Vagina (tissue), 2 donors: ENCODE data around the gene KRTAP5-5. TPM values are rescaled to one million over a fixed set of nuclear protein-coding genes. Genes with fewer than 3 reads are reported as not detected.
"Not testable (repeated sequence)": the region's sequence is repeated elsewhere in the genome, so short reads cannot be mapped to it uniquely, and the experiment has no call there.

Experiments
- DNase-seq, 2 donors: peaks; one replicate each; pipeline ENCODE4 v3.0.0-alpha.2; 2017; ENCODE audit errors: extremely low spot score in 2 of 2
- H3K27ac ChIP-seq: fragments of 200-600 bp; sonication (generic); one replicate; pipeline ENCODE4 v1.5.1; 2019
- H3K27me3 ChIP-seq: fragments of 200-600 bp; sonication (generic); one replicate; pipeline ENCODE4 v1.5.1; 2019
- H3K36me3 ChIP-seq, 2 donors: fragments of 200-600 bp; sonication (generic); one replicate each; pipeline ENCODE4 v1.5.1; 2017 to 2019
- H3K4me1 ChIP-seq: fragments of 200-600 bp; sonication (generic); one replicate; pipeline ENCODE4 v1.5.1; 2019
- H3K4me3 ChIP-seq, 2 donors: fragments of 200-600 bp; sonication (generic); 1 replicate in 1 of 2; 2 replicates in 1 of 2; pipeline ENCODE4 v1.5.1; 2016 to 2019
- H3K9me3 ChIP-seq: fragments of 200-600 bp; sonication (generic); one replicate; pipeline ENCODE4 v1.5.1; 2019
- CTCF ChIP-seq, 3 experiments: fragments of 450-650 bp in 2 of 3; fragments of 200-600 bp in 1 of 3; sonication (generic) in 1 of 3; IDR thresholded peaks; one replicate each; pipeline ENCODE4 v1.5.1; 2017 to 2019; ENCODE audit warnings: antibody characterized with exemption in 3 of 3, mild to moderate bottlenecking in 2 of 3, moderate library complexity in 2 of 3
- POLR2A ChIP-seq, 2 donors: fragments of 450-650 bp; IDR thresholded peaks; one replicate each; pipeline ENCODE4 v1.6.1; 2017; ENCODE audit warnings: antibody characterized with exemption in 2 of 2, mild to moderate bottlenecking in 2 of 2, moderate library complexity in 2 of 2
- POLR2AphosphoS5 ChIP-seq, 2 donors: sonication (generic); formaldehyde crosslinking; IDR thresholded peaks; one replicate each; pipeline ENCODE4 v1.9.0; 2017; ENCODE audit warnings: antibody characterized with exemption in 2 of 2, mild to moderate bottlenecking in 2 of 2, low read depth in 1 of 2; ENCODE audit not compliant: insufficient read depth in 1 of 2
- intact Hi-C: fragments of 100-400 bp; cut with DNase I; formaldehyde crosslinking; loops from one replicate; pipeline ENCODE4 v1.15.1; 2023
- total RNA-seq: library from RNA; depleted of rRNA; stranded (reverse); fragments of >200 nt; gene quantifications from one replicate; pipeline ENCODE4 v1.2.3, GENCODE V29; 2016

The KRTAP5-5 gene
- not detected for total RNA-seq

- intact Hi-C loops, result no loop called here
- no peaks in the 10 kb centered on the region for H3K4me1 ChIP-seq
- no peaks in the 10 kb centered on the region for H3K36me3 ChIP-seq
- no peaks in the 10 kb centered on the region for H3K27me3 ChIP-seq
- TF ChIP-seq POLR2AphosphoS5 (IDR thresholded peaks at IDR 0.05; ENCODE audit: insufficient read depth in 1 of 2, low read depth in 1 of 2) (no peak), CTCF (IDR thresholded peaks at IDR 0.05) (no peak), POLR2A (IDR thresholded peaks at IDR 0.05) (no peak)
- no peaks in the 10 kb centered on the region for H3K9me3 ChIP-seq
- no peak within 1 kb of the TSS for H3K4me3 ChIP-seq
- H3K27ac ChIP-seq, result no peak within 1 kb of the TSS
- no peak for DNase-seq
Observed at GRCh38 chr11:1629326-1630185, at the start of gene KRTAP5-5. KRTAP5-5 (plus strand) TSS chr11:1629775; CDS start chr11:1629841, 66 bp downstream.

- no peak for TF ChIP-seq POLR2A (IDR thresholded peaks at IDR 0.05)
- TF ChIP-seq CTCF (IDR thresholded peaks at IDR 0.05), result no peak
- TF ChIP-seq POLR2AphosphoS5 (IDR thresholded peaks at IDR 0.05; ENCODE audit: insufficient read depth in 1 of 2, low read depth in 1 of 2), result no peak
- H3K27me3 ChIP-seq, result no peaks in the 10 kb centered on the region
Observed at GRCh38 chr11:1581976-1582375, 47.6 kb upstream of the KRTAP5-5 start.

GRCh38 chr11:1582909-1583308, 46.7 kb upstream of the KRTAP5-5 start:
- H3K4me1 ChIP-seq, H3K9me3 ChIP-seq, H3K27ac ChIP-seq, H3K36me3 ChIP-seq, DNase-seq, H3K4me3 ChIP-seq, H3K27me3 ChIP-seq, intact Hi-C loops: not testable (repeated sequence)

More at GRCh38 chr11:1581976-1582375, 47.6 kb upstream of the KRTAP5-5 start:
- Histone ChIP-seq H3K4me1 (no peaks in the 10 kb centered on the region), H3K4me3 (no peak overlapping the region), H3K36me3 (no peaks in the 10 kb centered on the region), H3K27ac (no peak overlapping the region), H3K9me3 (no peaks in the 10 kb centered on the region)
- DNase-seq, result no peak
- intact Hi-C loops, result no loop called here

- H3K27ac ChIP-seq, H3K36me3 ChIP-seq, H3K27me3 ChIP-seq, DNase-seq, H3K9me3 ChIP-seq, intact Hi-C loops, H3K4me1 ChIP-seq, H3K4me3 ChIP-seq: not testable (repeated sequence)
Observed at GRCh38 chr11:1584661-1585370, 44.8 kb upstream of the KRTAP5-5 start, which contains the start of gene KRTAP5-1. KRTAP5-1 (minus strand) TSS chr11:1585283; CDS start chr11:1585249, 34 bp downstream.

GRCh38 chr11:1586699-1587098, 42.9 kb upstream of the KRTAP5-5 start:
- Histone ChIP-seq H3K4me1 (no peaks in the 10 kb centered on the region), H3K4me3 (no peak overlapping the region), H3K27me3 (no peaks in the 10 kb centered on the region), H3K27ac (no peak overlapping the region), H3K36me3 (no peaks in the 10 kb centered on the region), H3K9me3 (no peaks in the 10 kb centered on the region)
- TF ChIP-seq CTCF (IDR thresholded peaks at IDR 0.05) (no peak), POLR2A (IDR thresholded peaks at IDR 0.05) (no peak), POLR2AphosphoS5 (IDR thresholded peaks at IDR 0.05; ENCODE audit: insufficient read depth in 1 of 2, low read depth in 1 of 2) (no peak)
- no peak for DNase-seq
- intact Hi-C loops, result no loop called here

GRCh38 chr11:1589191-1589963, 40.2 kb upstream of the KRTAP5-5 start:
- H3K9me3 ChIP-seq, DNase-seq, H3K36me3 ChIP-seq, H3K27ac ChIP-seq, H3K4me1 ChIP-seq, H3K4me3 ChIP-seq, H3K27me3 ChIP-seq, intact Hi-C loops: not testable (repeated sequence)
